Endothelial cell of umbilical vein (primary cell): ENCODE data around the gene CACNG4. TPM values are rescaled to one million over a fixed set of nuclear protein-coding genes. Genes with fewer than 3 reads are reported as not detected.

Source experiments
- BruUV-seq: library from RNA; stranded (reverse); fragments of 400-500 nt; replicated peaks from 2 replicates; lab custom pipeline; 2021; lab: Mats Ljungman, UMichigan
- CTCF ChIA-PET: fragments of 300-600, 350-600 bp; sonication (Branson Sonifier 250); formaldehyde crosslinking; loops from one replicate; lab custom pipeline; 2021; ENCODE audit warnings: antibody characterized with exemption, inconsistent platforms; lab: Charles Lee
- POLR2A ChIA-PET: fragments of 300-600, 350-600 bp; sonication (Branson Sonifier 250); formaldehyde crosslinking; loops from one replicate; lab custom pipeline; 2021; ENCODE audit warnings: antibody characterized with exemption, inconsistent platforms; lab: Charles Lee
- DNase-seq: peaks from one replicate; pipeline ENCODE4 v3.0.0-alpha.2; 2011; ENCODE audit warnings: low read depth, low spot score
- FAIRE-seq: peaks from 2 replicates; lab custom pipeline; 2011; peaks lifted over from hg19 to GRCh38; lab: Jason Lieb, UNC
- H2AFZ ChIP-seq: 2 replicates; pipeline ENCODE4 v1.6.0; 2012; ENCODE audit warnings: low read depth, low read length, control low read depth, inconsistent platforms
- H3K27ac ChIP-seq: 2 replicates; pipeline ENCODE4 v1.5.1; 2011; ENCODE audit warnings: low read depth, mild to moderate bottlenecking, control low read depth, low read length, moderate library complexity; ENCODE audit not compliant: insufficient read depth
- H3K27me3 ChIP-seq, 2 experiments: 2 replicates each; pipeline versions ENCODE4 v1.6.0 to v1.6.1; 2011; ENCODE audit warnings: low read length in 2 of 2, mixed read lengths in 1 of 2; ENCODE audit not compliant: control insufficient read depth in 2 of 2, insufficient read depth in 2 of 2
- H3K36me3 ChIP-seq, 2 experiments: 2 replicates in 1 of 2; 3 replicates in 1 of 2; pipeline ENCODE4 v1.5.1; 2011; ENCODE audit warnings: low read length in 2 of 2, mild to moderate bottlenecking in 1 of 2, moderate library complexity in 1 of 2; ENCODE audit not compliant: control insufficient read depth in 2 of 2, insufficient read depth in 2 of 2; ENCODE audit errors: extremely low read depth in 1 of 2
- H3K4me1 ChIP-seq: 3 replicates; pipeline ENCODE4 v1.5.1; 2011; ENCODE audit warnings: mild to moderate bottlenecking, low read length; ENCODE audit not compliant: control insufficient read depth, insufficient read depth; ENCODE audit errors: extremely low read depth
- H3K4me2 ChIP-seq: 2 replicates; pipeline ENCODE4 v1.6.1; 2011; ENCODE audit warnings: low read length, control low read depth, mixed read lengths; ENCODE audit not compliant: insufficient read depth
- H3K4me3 ChIP-seq, 3 experiments: fragments of 200-600 bp in 1 of 3; sonication (generic), shearing (Covaris generic) in 1 of 3; replicated peaks in 1 of 3; 2 replicates each; pipeline ENCODE4 v1.5.1; 2011 to 2016; ENCODE audit warnings: control low read depth in 3 of 3, low read length in 3 of 3, mild to moderate bottlenecking in 2 of 3, inconsistent platforms in 1 of 3, low read depth in 1 of 3, moderate library complexity in 1 of 3; ENCODE audit not compliant: insufficient read depth in 1 of 3
- H3K79me2 ChIP-seq: 2 replicates; pipeline ENCODE4 v1.6.0; 2012; ENCODE audit warnings: low read length, inconsistent platforms; ENCODE audit not compliant: control insufficient read depth, insufficient read depth
- H3K9ac ChIP-seq: replicated peaks from 2 replicates; pipeline ENCODE3; 2011; ENCODE audit warnings: low read length, control low read depth; ENCODE audit not compliant: insufficient read depth; ENCODE audit errors: extremely low read depth
- H3K9me1 ChIP-seq: replicated peaks from 3 replicates; pipeline ENCODE4 v1.6.0; 2011; ENCODE audit warnings: mild to moderate bottlenecking, low read length; ENCODE audit not compliant: control insufficient read depth, insufficient read depth; ENCODE audit errors: extremely low read depth
- H3K9me3 ChIP-seq: replicated peaks from 2 replicates; pipeline ENCODE4 v1.5.1; 2012; ENCODE audit warnings: low read length, inconsistent platforms; ENCODE audit not compliant: control insufficient read depth, insufficient read depth
- H4K20me1 ChIP-seq: replicated peaks from 2 replicates; pipeline ENCODE3; 2011; ENCODE audit warnings: mild to moderate bottlenecking, low read length; ENCODE audit not compliant: control insufficient read depth, insufficient read depth; ENCODE audit errors: extremely low read depth
- EZH2 ChIP-seq: IDR thresholded peaks from 2 replicates; pipeline ENCODE4 v1.6.1; 2012; ENCODE audit warnings: borderline replicate concordance, low read depth, mild to moderate bottlenecking, moderate library complexity, low read length, inconsistent platforms; ENCODE audit not compliant: severe bottlenecking
- FOS ChIP-seq: IDR thresholded peaks from 2 replicates; pipeline ENCODE4 v1.6.1; 2011; ENCODE audit warnings: mild to moderate bottlenecking, low read length, moderate library complexity, borderline replicate concordance; ENCODE audit not compliant: insufficient read depth
- GATA2 ChIP-seq: IDR thresholded peaks from 2 replicates; pipeline ENCODE4 v1.7.0; 2011; ENCODE audit warnings: low read depth, mild to moderate bottlenecking, moderate library complexity, mixed read lengths, low read length; ENCODE audit not compliant: insufficient read length, insufficient read depth
- JUN ChIP-seq: IDR thresholded peaks from 2 replicates; pipeline ENCODE4 v1.6.1; 2011; ENCODE audit warnings: borderline replicate concordance, low read depth; ENCODE audit not compliant: insufficient read length, insufficient read depth
- MYC ChIP-seq: IDR thresholded peaks from one replicate; pipeline ENCODE4 v1.6.1; 2011; ENCODE audit warnings: mild to moderate bottlenecking, low read depth, low read length
- POLR2A ChIP-seq: IDR thresholded peaks from 2 replicates; pipeline ENCODE4 v1.6.1; 2012; ENCODE audit warnings: low read depth, mild to moderate bottlenecking, control low read depth, low read length
- POLR2AphosphoS5 ChIP-seq: IDR thresholded peaks from 2 replicates; pipeline ENCODE4 v1.6.1; 2012; ENCODE audit warnings: low read depth, mild to moderate bottlenecking, control low read depth, low read length, moderate library complexity; ENCODE audit not compliant: insufficient read depth
- dilution Hi-C: fragments of 300-500 bp; cut with MboI; formaldehyde crosslinking; loops from one replicate; pipeline ENCODE4 v1.15.0; 2019; ENCODE audit warnings: low sequenced_read_pairs; ENCODE audit not compliant: extremely low pct_ligation_motif_present
- intact Hi-C: fragments of 100-400 bp; cut with micrococcal nuclease; formaldehyde crosslinking; loops from one replicate; pipeline ENCODE4 v1.10.0; 2022
- polyA plus RNA-seq, 4 experiments: library from polyadenylated mRNA; depleted of rRNA in 3 of 4; stranded (reverse) in 3 of 4; unstranded in 1 of 4; fragments of >200 nt; gene quantifications; 2 replicates each; pipeline versions ENCODE4 v1.2.1 to v1.2.3, GENCODE V29; 2011 to 2012; ENCODE audit warnings: missing spikeins in 1 of 4
- total RNA-seq: library from RNA; stranded (reverse); gene quantifications from 2 replicates; pipeline ENCODE4 v1.2.3, GENCODE V29; 2021
- TF ChIP-seq, protein P1 (sequence below), 2 donors: IDR thresholded peaks; 1 replicate in 1 of 2; 2 replicates in 1 of 2; pipeline ENCODE4 v1.5.1; 2011; ENCODE audit warnings: low read length in 2 of 2, mild to moderate bottlenecking in 2 of 2, moderate library complexity in 2 of 2, control low read depth in 1 of 2, inconsistent platforms in 1 of 2, low read depth in 1 of 2; ENCODE audit not compliant: insufficient read depth in 1 of 2; ENCODE audit errors: extremely low read depth in 1 of 2
- TF ChIP-seq, protein P2 (sequence below): IDR thresholded peaks from 2 replicates; pipeline ENCODE4 v1.6.1; 2011; ENCODE audit not compliant: insufficient read depth, insufficient read length

The CACNG4 gene
- total and polyA plus RNA-seq, 2 donors (not counting 3 experiments of a cell fraction or from before 2014, with no cell fraction given): not detected

GRCh38 chr17:67043283-67043682, 78.8 kb downstream of the CACNG4 start:
- H3K4me2 ChIP-seq: no peak overlapping the region
- H3K4me1 ChIP-seq: no peaks in the 10 kb centered on the region
- intact Hi-C loops (no loop called here), dilution Hi-C loops (no loop called here)
- no peaks in the 10 kb centered on the region for H4K20me1 ChIP-seq
- H3K9ac ChIP-seq: no peak overlapping the region
- CTCF ChIA-PET: interaction anchor here (1.0 kb wide), 1 partner anchor 20 kb away, joined by 3 read pairs; no protein-coding TSS in a partner anchor
- H3K9me1 ChIP-seq: no peaks in the 10 kb centered on the region
- no peaks in the 10 kb centered on the region for H3K9me3 ChIP-seq
- no peak for FAIRE-seq
- no peaks in the 10 kb centered on the region for H3K36me3 ChIP-seq
- TF ChIP-seq POLR2AphosphoS5: no peak
- TF ChIP-seq GATA2: no peak
- TF ChIP-seq MYC: no peak
- TF ChIP-seq JUN: no peak
- TF ChIP-seq, protein P1, sequence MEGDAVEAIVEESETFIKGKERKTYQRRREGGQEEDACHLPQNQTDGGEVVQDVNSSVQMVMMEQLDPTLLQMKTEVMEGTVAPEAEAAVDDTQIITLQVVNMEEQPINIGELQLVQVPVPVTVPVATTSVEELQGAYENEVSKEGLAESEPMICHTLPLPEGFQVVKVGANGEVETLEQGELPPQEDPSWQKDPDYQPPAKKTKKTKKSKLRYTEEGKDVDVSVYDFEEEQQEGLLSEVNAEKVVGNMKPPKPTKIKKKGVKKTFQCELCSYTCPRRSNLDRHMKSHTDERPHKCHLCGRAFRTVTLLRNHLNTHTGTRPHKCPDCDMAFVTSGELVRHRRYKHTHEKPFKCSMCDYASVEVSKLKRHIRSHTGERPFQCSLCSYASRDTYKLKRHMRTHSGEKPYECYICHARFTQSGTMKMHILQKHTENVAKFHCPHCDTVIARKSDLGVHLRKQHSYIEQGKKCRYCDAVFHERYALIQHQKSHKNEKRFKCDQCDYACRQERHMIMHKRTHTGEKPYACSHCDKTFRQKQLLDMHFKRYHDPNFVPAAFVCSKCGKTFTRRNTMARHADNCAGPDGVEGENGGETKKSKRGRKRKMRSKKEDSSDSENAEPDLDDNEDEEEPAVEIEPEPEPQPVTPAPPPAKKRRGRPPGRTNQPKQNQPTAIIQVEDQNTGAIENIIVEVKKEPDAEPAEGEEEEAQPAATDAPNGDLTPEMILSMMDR (IDR thresholded peaks at IDR 0.05; ENCODE audit: extremely low read depth in 1 of 2, insufficient read depth in 1 of 2, low read depth in 1 of 2, low read length in 2 of 2): no peak
- no peak for TF ChIP-seq FOS
- TF ChIP-seq, protein P2, sequence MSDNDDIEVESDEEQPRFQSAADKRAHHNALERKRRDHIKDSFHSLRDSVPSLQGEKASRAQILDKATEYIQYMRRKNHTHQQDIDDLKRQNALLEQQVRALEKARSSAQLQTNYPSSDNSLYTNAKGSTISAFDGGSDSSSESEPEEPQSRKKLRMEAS: no peak
- no peak for TF ChIP-seq POLR2A
- TF ChIP-seq EZH2: no peak
- no peak for DNase-seq
- H3K27me3 ChIP-seq: no peaks in the 10 kb centered on the region
- no peak overlapping the region for H2AFZ ChIP-seq
- H3K79me2 ChIP-seq: no peaks in the 10 kb centered on the region
- POLR2A ChIA-PET: no interaction called here
- H3K4me3 ChIP-seq: no peak overlapping the region
- no TSS peak for BruUV-seq
- H3K27ac ChIP-seq: no peak overlapping the region
